Tibial nerve (tissue), 4 donors: ENCODE results near the gene RUNDC1. TPM values are rescaled to one million over a fixed set of nuclear protein-coding genes. Genes with fewer than 3 reads are reported as not detected.

Experiments
- DNase-seq, 2 donors: peaks; one replicate each; pipeline ENCODE4 v3.0.0-alpha.2; 2019; ENCODE audit warnings: low spot score in 2 of 2
- H3K27ac ChIP-seq, 4 donors: fragments of 200-600 bp; sonication (generic) in 3 of 4; one replicate each; pipeline ENCODE4 v1.5.1; 2017 to 2019; ENCODE audit warnings: mild to moderate bottlenecking in 1 of 4
- H3K27me3 ChIP-seq, 2 donors: fragments of 200-600 bp; sonication (generic) in 1 of 2; one replicate each; pipeline versions ENCODE4 v1.5.1 to v1.6.0; 2017 to 2019
- H3K36me3 ChIP-seq, 3 donors: fragments of 200-600 bp; sonication (generic); one replicate each; pipeline ENCODE4 v1.5.1; 2018 to 2019
- H3K4me1 ChIP-seq, 4 donors: fragments of 200-600 bp; sonication (generic) in 3 of 4; one replicate each; pipeline ENCODE4 v1.5.1; 2017 to 2019
- H3K4me3 ChIP-seq, 4 donors: fragments of 200-600 bp; sonication (generic) in 3 of 4; one replicate each; pipeline ENCODE4 v1.5.1; 2017 to 2019; ENCODE audit warnings: mild to moderate bottlenecking in 1 of 4, moderate library complexity in 1 of 4
- H3K9me3 ChIP-seq, 4 donors: fragments of 200-600 bp; sonication (generic) in 3 of 4; one replicate each; pipeline ENCODE4 v1.5.1; 2017 to 2019
- CTCF ChIP-seq, 5 experiments: fragments of 200-600 bp in 3 of 5; fragments of 450-650 bp in 2 of 5; sonication (generic) in 3 of 5; IDR thresholded peaks; one replicate each; pipeline ENCODE4 v1.5.1; 2016 to 2019; ENCODE audit warnings: antibody characterized with exemption in 5 of 5, mild to moderate bottlenecking in 3 of 5, moderate library complexity in 2 of 5
- EP300 ChIP-seq, 2 donors: sonication (generic); formaldehyde crosslinking; IDR thresholded peaks; one replicate each; pipeline ENCODE4 v1.6.1; 2017; ENCODE audit warnings: antibody characterized with exemption in 2 of 2, mild to moderate bottlenecking in 1 of 2
- POLR2A ChIP-seq, 2 donors: fragments of 450-650 bp; IDR thresholded peaks; one replicate each; pipeline ENCODE4 v1.6.1; 2017; ENCODE audit warnings: antibody characterized with exemption in 2 of 2, mild to moderate bottlenecking in 2 of 2, moderate library complexity in 2 of 2
- WGBS, 2 donors: methylation state at CpG; one replicate each; pipeline ENCODE4 v1.1.5; 2018; 5-methylcytosine and 5-hydroxymethylcytosine counted together
- total RNA-seq, 4 donors: library from RNA; depleted of rRNA; stranded (reverse); fragments of >200 nt; gene quantifications; one replicate each; pipeline ENCODE4 v1.1.0, GENCODE V29; 2016

Gene RUNDC1
- total RNA-seq, 4 donors from 2014 or later: 10.7 to 15.6 (median 12.9) TPM

- H3K27ac ChIP-seq: peak overlapping the region; percentile 70 to 92 (median 80)
- WGBS, 2 donors: 67 to 68% methylated on average over 15 of the region's 16 CpGs
Observed at GRCh38 chr17:43025766-43026537, 45.6 kb downstream of the RUNDC1 start.

GRCh38 chr17:43026595-43026994 is 46.2 kb downstream of the RUNDC1 start:
- Histone ChIP-seq H3K36me3 (no peaks in the 10 kb centered on the region), H3K27me3 (no peaks in the 10 kb centered on the region), H3K4me3 (no peak overlapping the region), H3K27ac (no peak overlapping the region), H3K4me1 (peaks cover 0 to 20% (median 6%) of the 10 kb centered on the region in 4 donors), H3K9me3 (no peaks in the 10 kb centered on the region)
- DNase-seq: no peak
- TF ChIP-seq CTCF (IDR thresholded peaks at IDR 0.05): no peak
- no peak for TF ChIP-seq EP300 (IDR thresholded peaks at IDR 0.05)
- TF ChIP-seq POLR2A (IDR thresholded peaks at IDR 0.05): no peak
- WGBS, 2 donors: 68 to 71% methylated on average over 5 of the region's 5 CpGs

More at GRCh38 chr17:43025766-43026537, 45.6 kb downstream of the RUNDC1 start:
- Histone ChIP-seq H3K9me3 (no peaks in the 10 kb centered on the region), H3K27me3 (no peaks in the 10 kb centered on the region), H3K4me1 (peaks cover 0 to 21% (median 6%) of the 10 kb centered on the region in 4 donors), H3K4me3 (no peak overlapping the region), H3K36me3 (no peaks in the 10 kb centered on the region)
- TF ChIP-seq CTCF (IDR thresholded peaks at IDR 0.05) (no peak), EP300 (IDR thresholded peaks at IDR 0.05) (no peak), POLR2A (IDR thresholded peaks at IDR 0.05) (no peak)
- DNase-seq: no peak

GRCh38 chr17:43027091-43028032 is 47.0 kb downstream of the RUNDC1 start:
- H3K4me3 ChIP-seq: no peak overlapping the region
- H3K36me3 ChIP-seq: no peaks in the 10 kb centered on the region
- no peaks in the 10 kb centered on the region for H3K9me3 ChIP-seq
- no peak for DNase-seq
- no peaks in the 10 kb centered on the region for H3K27me3 ChIP-seq
- no peak overlapping the region for H3K27ac ChIP-seq
- WGBS, 2 donors: 77 to 82% methylated on average over 9 of the region's 9 CpGs
- H3K4me1 ChIP-seq: peaks cover 0 to 19% (median 6%) of the 10 kb centered on the region in 4 donors
- TF ChIP-seq CTCF (IDR thresholded peaks at IDR 0.05) (no peak), POLR2A (IDR thresholded peaks at IDR 0.05) (no peak), EP300 (IDR thresholded peaks at IDR 0.05) (no peak)

GRCh38 chr17:43028221-43028861 is 48.0 kb downstream of the RUNDC1 start:
- Histone ChIP-seq H3K27me3 (no peaks in the 10 kb centered on the region), H3K4me3 (no peak overlapping the region), H3K36me3 (no peaks in the 10 kb centered on the region), H3K4me1 (peaks cover 0 to 13% (median 0%) of the 10 kb centered on the region in 4 donors), H3K27ac (no peak overlapping the region), H3K9me3 (no peaks in the 10 kb centered on the region)
- 67 to 78% methylated on average over 17 of the region's 17 CpGs for WGBS, 2 donors
- TF ChIP-seq EP300 (IDR thresholded peaks at IDR 0.05): no peak
- no peak for TF ChIP-seq POLR2A (IDR thresholded peaks at IDR 0.05)
- no peak for DNase-seq

GRCh38 chr17:43030137-43030767 is 49.9 kb downstream of the RUNDC1 start:
- 55 to 59% methylated on average over 6 of the region's 6 CpGs for WGBS, 2 donors
- no peak overlapping the region for H3K4me3 ChIP-seq
- H3K27me3 ChIP-seq: no peaks in the 10 kb centered on the region
- H3K4me1 ChIP-seq: peaks cover 0 to 9% (median 0%) of the 10 kb centered on the region in 4 donors
- H3K36me3 ChIP-seq: no peaks in the 10 kb centered on the region
- no peak for DNase-seq
- peak overlapping the region in 3 of 4 donors; percentile 61 to 77 (median 70) for H3K27ac ChIP-seq
- no peaks in the 10 kb centered on the region for H3K9me3 ChIP-seq
- TF ChIP-seq POLR2A (IDR thresholded peaks at IDR 0.05): no peak
- TF ChIP-seq EP300 (IDR thresholded peaks at IDR 0.05): no peak
- no peak for TF ChIP-seq CTCF (IDR thresholded peaks at IDR 0.05)
